Vagina (tissue), 2 donors: ENCODE data around the gene INTS6L. TPM values are rescaled to one million over a fixed set of nuclear protein-coding genes. Genes with fewer than 3 reads are reported as not detected.

Source experiments
- DNase-seq, 2 donors: peaks; one replicate each; pipeline ENCODE4 v3.0.0-alpha.2; 2017; ENCODE audit errors: extremely low spot score in 2 of 2
- H3K27ac ChIP-seq: fragments of 200-600 bp; sonication (generic); one replicate; pipeline ENCODE4 v1.5.1; 2019
- H3K27me3 ChIP-seq: fragments of 200-600 bp; sonication (generic); one replicate; pipeline ENCODE4 v1.5.1; 2019
- H3K36me3 ChIP-seq, 2 donors: fragments of 200-600 bp; sonication (generic); one replicate each; pipeline ENCODE4 v1.5.1; 2017 to 2019
- H3K4me1 ChIP-seq: fragments of 200-600 bp; sonication (generic); one replicate; pipeline ENCODE4 v1.5.1; 2019
- H3K4me3 ChIP-seq, 2 donors: fragments of 200-600 bp; sonication (generic); 1 replicate in 1 of 2; 2 replicates in 1 of 2; pipeline ENCODE4 v1.5.1; 2016 to 2019
- H3K9me3 ChIP-seq: fragments of 200-600 bp; sonication (generic); one replicate; pipeline ENCODE4 v1.5.1; 2019
- CTCF ChIP-seq, 3 experiments: fragments of 450-650 bp in 2 of 3; fragments of 200-600 bp in 1 of 3; sonication (generic) in 1 of 3; IDR thresholded peaks; one replicate each; pipeline ENCODE4 v1.5.1; 2017 to 2019; ENCODE audit warnings: antibody characterized with exemption in 3 of 3, mild to moderate bottlenecking in 2 of 3, moderate library complexity in 2 of 3
- POLR2A ChIP-seq, 2 donors: fragments of 450-650 bp; IDR thresholded peaks; one replicate each; pipeline ENCODE4 v1.6.1; 2017; ENCODE audit warnings: antibody characterized with exemption in 2 of 2, mild to moderate bottlenecking in 2 of 2, moderate library complexity in 2 of 2
- POLR2AphosphoS5 ChIP-seq, 2 donors: sonication (generic); formaldehyde crosslinking; IDR thresholded peaks; one replicate each; pipeline ENCODE4 v1.9.0; 2017; ENCODE audit warnings: antibody characterized with exemption in 2 of 2, mild to moderate bottlenecking in 2 of 2, low read depth in 1 of 2; ENCODE audit not compliant: insufficient read depth in 1 of 2
- intact Hi-C: fragments of 100-400 bp; cut with DNase I; formaldehyde crosslinking; loops from one replicate; pipeline ENCODE4 v1.15.1; 2023
- total RNA-seq: library from RNA; depleted of rRNA; stranded (reverse); fragments of >200 nt; gene quantifications from one replicate; pipeline ENCODE4 v1.2.3, GENCODE V29; 2016

INTS6L gene
- total RNA-seq, 1 donor from 2014 or later = 14.7 TPM

GRCh38 chrX:135541351-135541750 lies 20.9 kb downstream of the INTS6L start:
- Histone ChIP-seq H3K36me3 (no peaks in the 10 kb centered on the region), H3K27ac (no peak overlapping the region), H3K4me3 (no peak overlapping the region), H3K4me1 (peaks cover 10% of the 10 kb centered on the region), H3K27me3 (no peaks in the 10 kb centered on the region), H3K9me3 (no peaks in the 10 kb centered on the region)
- intact Hi-C loops = no loop called here
- TF ChIP-seq POLR2A (IDR thresholded peaks at IDR 0.05) (no peak), POLR2AphosphoS5 (IDR thresholded peaks at IDR 0.05; ENCODE audit: insufficient read depth in 1 of 2, low read depth in 1 of 2) (no peak), CTCF (IDR thresholded peaks at IDR 0.05) (no peak)
- no peak for DNase-seq

- Histone ChIP-seq H3K4me3 (no peak overlapping the region), H3K4me1 (peaks cover 10% of the 10 kb centered on the region), H3K27me3 (no peaks in the 10 kb centered on the region), H3K9me3 (no peaks in the 10 kb centered on the region), H3K36me3 (no peaks in the 10 kb centered on the region), H3K27ac (no peak overlapping the region)
- intact Hi-C loops = no loop called here
- TF ChIP-seq POLR2AphosphoS5 (IDR thresholded peaks at IDR 0.05; ENCODE audit: insufficient read depth in 1 of 2, low read depth in 1 of 2) = no peak
- TF ChIP-seq POLR2A (IDR thresholded peaks at IDR 0.05) = no peak
- no peak for TF ChIP-seq CTCF (IDR thresholded peaks at IDR 0.05)
- no peak for DNase-seq
Measured at GRCh38 chrX:135543172-135543571, 22.7 kb downstream of the INTS6L start.

- Histone ChIP-seq H3K36me3 (no peaks in the 10 kb centered on the region), H3K27ac (no peak overlapping the region), H3K9me3 (no peaks in the 10 kb centered on the region), H3K4me1 (peaks cover 10% of the 10 kb centered on the region), H3K27me3 (no peaks in the 10 kb centered on the region), H3K4me3 (no peak overlapping the region)
- DNase-seq = no peak
- TF ChIP-seq CTCF (IDR thresholded peaks at IDR 0.05) (no peak), POLR2A (IDR thresholded peaks at IDR 0.05) (no peak), POLR2AphosphoS5 (IDR thresholded peaks at IDR 0.05; ENCODE audit: insufficient read depth in 1 of 2, low read depth in 1 of 2) (no peak)
- intact Hi-C loops = no loop called here
Measured at GRCh38 chrX:135543924-135544323, 23.5 kb downstream of the INTS6L start.

- Histone ChIP-seq H3K36me3 (no peaks in the 10 kb centered on the region), H3K27me3 (no peaks in the 10 kb centered on the region), H3K27ac (no peak overlapping the region), H3K4me1 (peaks cover 10% of the 10 kb centered on the region), H3K4me3 (no peak overlapping the region), H3K9me3 (no peaks in the 10 kb centered on the region)
- TF ChIP-seq POLR2AphosphoS5 (IDR thresholded peaks at IDR 0.05; ENCODE audit: insufficient read depth in 1 of 2, low read depth in 1 of 2) = no peak
- intact Hi-C loops = no loop called here
- DNase-seq = no peak
Measured at GRCh38 chrX:135544338-135544948, 24.0 kb downstream of the INTS6L start.

- no peak for TF ChIP-seq CTCF (IDR thresholded peaks at IDR 0.05)
- TF ChIP-seq POLR2A (IDR thresholded peaks at IDR 0.05) = no peak
- no peak for TF ChIP-seq POLR2AphosphoS5 (IDR thresholded peaks at IDR 0.05; ENCODE audit: insufficient read depth in 1 of 2, low read depth in 1 of 2)
- Histone ChIP-seq H3K27ac (no peak overlapping the region), H3K27me3 (no peaks in the 10 kb centered on the region), H3K4me1 (peaks cover 10% of the 10 kb centered on the region), H3K36me3 (no peaks in the 10 kb centered on the region), H3K9me3 (no peaks in the 10 kb centered on the region), H3K4me3 (no peak overlapping the region)
- intact Hi-C loops = no loop called here
- DNase-seq = no peak
Measured at GRCh38 chrX:135547767-135548166, 27.3 kb downstream of the INTS6L start.
